Measurements from ENCODE around the gene NRDC.

DNA sequence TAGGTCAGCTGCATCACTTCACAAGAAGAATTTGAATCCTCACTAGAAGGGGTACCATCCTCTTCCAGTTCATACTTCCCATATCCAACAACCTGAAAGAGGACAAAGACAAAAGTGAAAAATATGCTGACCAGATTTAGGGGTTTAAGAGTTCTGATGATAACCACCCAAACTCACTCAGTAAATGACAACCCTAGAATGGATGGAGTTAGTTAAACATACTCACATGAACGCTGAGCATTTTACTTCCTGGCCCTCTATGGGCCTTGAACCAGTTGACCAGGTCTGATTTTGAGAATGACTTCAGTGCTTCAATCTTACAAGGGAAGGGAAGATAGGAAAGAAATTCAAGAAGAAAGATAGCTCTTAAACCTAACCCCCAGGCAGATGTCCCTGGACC, 89.2 kb downstream of the NRDC start:
- TF ChIP-seq POLR2A (IDR thresholded peaks at IDR 0.05): no peak
- TF ChIP-seq, protein P1, sequence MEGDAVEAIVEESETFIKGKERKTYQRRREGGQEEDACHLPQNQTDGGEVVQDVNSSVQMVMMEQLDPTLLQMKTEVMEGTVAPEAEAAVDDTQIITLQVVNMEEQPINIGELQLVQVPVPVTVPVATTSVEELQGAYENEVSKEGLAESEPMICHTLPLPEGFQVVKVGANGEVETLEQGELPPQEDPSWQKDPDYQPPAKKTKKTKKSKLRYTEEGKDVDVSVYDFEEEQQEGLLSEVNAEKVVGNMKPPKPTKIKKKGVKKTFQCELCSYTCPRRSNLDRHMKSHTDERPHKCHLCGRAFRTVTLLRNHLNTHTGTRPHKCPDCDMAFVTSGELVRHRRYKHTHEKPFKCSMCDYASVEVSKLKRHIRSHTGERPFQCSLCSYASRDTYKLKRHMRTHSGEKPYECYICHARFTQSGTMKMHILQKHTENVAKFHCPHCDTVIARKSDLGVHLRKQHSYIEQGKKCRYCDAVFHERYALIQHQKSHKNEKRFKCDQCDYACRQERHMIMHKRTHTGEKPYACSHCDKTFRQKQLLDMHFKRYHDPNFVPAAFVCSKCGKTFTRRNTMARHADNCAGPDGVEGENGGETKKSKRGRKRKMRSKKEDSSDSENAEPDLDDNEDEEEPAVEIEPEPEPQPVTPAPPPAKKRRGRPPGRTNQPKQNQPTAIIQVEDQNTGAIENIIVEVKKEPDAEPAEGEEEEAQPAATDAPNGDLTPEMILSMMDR (IDR thresholded peaks at IDR 0.05): no peak
- TF ChIP-seq POLR2AphosphoS5 (IDR thresholded peaks at IDR 0.05): no peak

Data from suprapubic skin (tissue), 4 donors.